ENCODE data around the gene CARHSP1.

GRCh38 chr16:8855051-8855786 lies 13.6 kb downstream of the CARHSP1 start:
- TF ChIP-seq ARNTL (CRISPR knock-in tag; IDR thresholded peaks at IDR 0.05; ENCODE audit: borderline replicate concordance, low read depth) (no peak), SNAI2 (CRISPR knock-in tag; IDR thresholded peaks at IDR 0.05) (no peak), CSRNP3 (CRISPR knock-in tag; IDR thresholded peaks at IDR 0.05) (no peak), ZNF565 (CRISPR knock-in tag; conservative IDR thresholded peaks at IDR 0.05; ENCODE audit: low read depth) (no peak), ISL1 (CRISPR knock-in tag; IDR thresholded peaks at IDR 0.05) (no peak), TSHZ2 (CRISPR knock-in tag; IDR thresholded peaks at IDR 0.05) (no peak), ZNF70 (CRISPR knock-in tag; IDR thresholded peaks at IDR 0.05) (no peak), PATZ1 (CRISPR knock-in tag; IDR thresholded peaks at IDR 0.05; ENCODE audit: borderline replicate concordance) (no peak), RARB (CRISPR knock-in tag; IDR thresholded peaks at IDR 0.05) (no peak), ZFP30 (CRISPR knock-in tag; IDR thresholded peaks at IDR 0.05) (no peak), ZC3H10 (CRISPR knock-in tag; IDR thresholded peaks at IDR 0.05) (no peak), ESRRG (CRISPR knock-in tag; IDR thresholded peaks at IDR 0.05) (no peak)

All from SK-N-SH treated with all-trans-retinoic acid at 6 μM for 48 hours (cell line).